PFSK-1 (cell line): ENCODE data around the gene PPP1R15B.

Source experiments
- FOXP2 ChIP-seq: optimal IDR thresholded peaks from 2 replicates; pipeline ENCODE3; 2011; ENCODE audit warnings: borderline replicate concordance, control low read depth, inconsistent platforms; ENCODE audit not compliant: insufficient read depth; ENCODE audit errors: extremely low read length, extremely low read depth
- POLR2AphosphoS5 ChIP-seq: IDR thresholded peaks from 2 replicates; pipeline ENCODE4 v1.6.1; 2012; ENCODE audit warnings: low read depth, mild to moderate bottlenecking, control low read depth, low read length, moderate library complexity
- SIN3A ChIP-seq: IDR thresholded peaks from 2 replicates; pipeline ENCODE4 v1.6.1; 2012; ENCODE audit warnings: mild to moderate bottlenecking, low read length, moderate library complexity, borderline replicate concordance; ENCODE audit not compliant: insufficient read depth
- TAF1 ChIP-seq: IDR thresholded peaks from 2 replicates; pipeline ENCODE4 v1.6.1; 2012; ENCODE audit warnings: low read length, control low read depth, borderline replicate concordance; ENCODE audit not compliant: insufficient read depth
- TF ChIP-seq, protein P1 (sequence below), 2 experiments: IDR thresholded peaks; 2 replicates each; pipeline versions ENCODE4 v1.6.1 to v1.8.0; 2011 to 2012; ENCODE audit warnings: low read depth in 2 of 2, low read length in 2 of 2, control low read depth in 1 of 2, inconsistent platforms in 1 of 2, mild to moderate bottlenecking in 1 of 2, moderate library complexity in 1 of 2; ENCODE audit not compliant: insufficient read depth in 1 of 2

Gene PPP1R15B

DNA sequence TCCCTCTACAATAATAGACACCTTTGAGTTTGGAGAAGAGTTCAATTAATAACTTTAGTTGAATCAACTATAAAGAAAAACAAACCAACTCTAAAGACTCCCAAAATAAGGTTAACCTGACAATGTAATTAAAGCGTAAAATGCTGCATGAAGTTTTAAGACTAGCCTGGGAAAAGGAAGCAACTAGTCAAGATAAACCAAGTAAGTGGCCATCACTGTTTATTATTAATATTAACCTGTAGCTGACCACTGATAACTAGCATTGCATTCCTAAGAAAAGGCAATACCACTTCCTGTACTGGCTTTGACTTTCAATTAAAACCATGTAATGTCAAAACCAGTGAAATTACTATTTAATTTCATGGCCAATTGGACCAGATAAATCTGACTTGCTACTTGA lies 3.0 kb downstream of the PPP1R15B start:
- no peak for TF ChIP-seq TAF1

DNA sequence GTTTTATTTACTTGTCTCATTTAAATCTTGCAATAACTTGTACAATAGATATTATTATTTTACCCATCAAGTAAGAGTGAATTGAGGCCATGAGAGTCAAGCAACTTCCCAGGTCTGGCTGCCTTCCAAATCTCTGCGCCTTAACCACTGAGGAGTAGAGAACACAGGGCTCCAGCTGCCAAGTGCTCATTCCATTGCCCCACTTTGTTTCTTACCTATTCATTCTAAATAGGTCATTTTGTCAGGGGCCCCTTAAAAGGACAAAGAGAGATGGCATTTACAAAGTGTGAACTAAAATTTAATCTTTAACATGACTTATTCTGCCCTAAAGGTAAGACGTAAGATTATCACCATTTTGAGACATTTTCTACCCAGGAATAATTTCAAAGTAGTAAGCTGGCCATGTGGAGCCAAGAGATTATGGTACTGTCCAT lies 3.5 kb downstream of the PPP1R15B start:
- TF ChIP-seq SIN3A, result no peak
- no peak for TF ChIP-seq TAF1
- TF ChIP-seq, protein P1, sequence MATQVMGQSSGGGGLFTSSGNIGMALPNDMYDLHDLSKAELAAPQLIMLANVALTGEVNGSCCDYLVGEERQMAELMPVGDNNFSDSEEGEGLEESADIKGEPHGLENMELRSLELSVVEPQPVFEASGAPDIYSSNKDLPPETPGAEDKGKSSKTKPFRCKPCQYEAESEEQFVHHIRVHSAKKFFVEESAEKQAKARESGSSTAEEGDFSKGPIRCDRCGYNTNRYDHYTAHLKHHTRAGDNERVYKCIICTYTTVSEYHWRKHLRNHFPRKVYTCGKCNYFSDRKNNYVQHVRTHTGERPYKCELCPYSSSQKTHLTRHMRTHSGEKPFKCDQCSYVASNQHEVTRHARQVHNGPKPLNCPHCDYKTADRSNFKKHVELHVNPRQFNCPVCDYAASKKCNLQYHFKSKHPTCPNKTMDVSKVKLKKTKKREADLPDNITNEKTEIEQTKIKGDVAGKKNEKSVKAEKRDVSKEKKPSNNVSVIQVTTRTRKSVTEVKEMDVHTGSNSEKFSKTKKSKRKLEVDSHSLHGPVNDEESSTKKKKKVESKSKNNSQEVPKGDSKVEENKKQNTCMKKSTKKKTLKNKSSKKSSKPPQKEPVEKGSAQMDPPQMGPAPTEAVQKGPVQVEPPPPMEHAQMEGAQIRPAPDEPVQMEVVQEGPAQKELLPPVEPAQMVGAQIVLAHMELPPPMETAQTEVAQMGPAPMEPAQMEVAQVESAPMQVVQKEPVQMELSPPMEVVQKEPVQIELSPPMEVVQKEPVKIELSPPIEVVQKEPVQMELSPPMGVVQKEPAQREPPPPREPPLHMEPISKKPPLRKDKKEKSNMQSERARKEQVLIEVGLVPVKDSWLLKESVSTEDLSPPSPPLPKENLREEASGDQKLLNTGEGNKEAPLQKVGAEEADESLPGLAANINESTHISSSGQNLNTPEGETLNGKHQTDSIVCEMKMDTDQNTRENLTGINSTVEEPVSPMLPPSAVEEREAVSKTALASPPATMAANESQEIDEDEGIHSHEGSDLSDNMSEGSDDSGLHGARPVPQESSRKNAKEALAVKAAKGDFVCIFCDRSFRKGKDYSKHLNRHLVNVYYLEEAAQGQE (IDR thresholded peaks at IDR 0.05; ENCODE audit: insufficient read depth in 1 of 2, low read depth in 2 of 2, low read length in 2 of 2), result no peak
- TF ChIP-seq POLR2AphosphoS5, result no peak
- no peak for TF ChIP-seq FOXP2

DNA sequence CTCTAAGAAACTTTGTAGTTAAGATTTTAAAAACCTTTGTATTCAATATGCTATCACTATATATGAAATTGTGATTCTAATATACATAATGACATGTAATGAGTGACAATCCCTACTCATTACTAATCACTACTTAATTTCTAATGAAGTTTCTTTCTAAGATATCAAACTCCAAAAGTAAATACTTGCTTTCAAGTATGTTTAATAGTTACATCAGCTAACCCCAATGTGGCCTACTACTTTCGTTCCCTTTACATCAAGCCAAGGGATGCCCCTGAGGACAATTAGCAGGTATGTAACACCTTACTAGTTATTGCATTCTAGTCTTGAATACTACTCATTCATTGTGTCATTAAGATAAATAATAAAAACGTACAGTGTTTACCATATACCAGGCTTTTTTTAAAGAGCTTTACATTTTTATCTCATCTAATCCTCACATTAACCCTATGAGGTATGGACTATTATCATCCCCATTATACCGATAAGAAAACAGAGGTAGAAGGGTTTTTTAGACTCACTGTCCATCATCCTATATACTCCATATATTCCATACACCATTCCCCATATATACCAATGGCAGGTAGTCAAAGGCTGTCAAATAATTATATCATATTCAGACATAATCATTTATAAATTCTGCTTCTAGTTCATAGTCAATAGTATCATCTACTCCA lies 4.2 kb downstream of the PPP1R15B start:
- TF ChIP-seq POLR2AphosphoS5 (no peak), FOXP2 (no peak), SIN3A (no peak), TAF1 (no peak)
- TF ChIP-seq, protein P1 (IDR thresholded peaks at IDR 0.05; ENCODE audit: insufficient read depth in 1 of 2, low read depth in 2 of 2, low read length in 2 of 2), result no peak

DNA sequence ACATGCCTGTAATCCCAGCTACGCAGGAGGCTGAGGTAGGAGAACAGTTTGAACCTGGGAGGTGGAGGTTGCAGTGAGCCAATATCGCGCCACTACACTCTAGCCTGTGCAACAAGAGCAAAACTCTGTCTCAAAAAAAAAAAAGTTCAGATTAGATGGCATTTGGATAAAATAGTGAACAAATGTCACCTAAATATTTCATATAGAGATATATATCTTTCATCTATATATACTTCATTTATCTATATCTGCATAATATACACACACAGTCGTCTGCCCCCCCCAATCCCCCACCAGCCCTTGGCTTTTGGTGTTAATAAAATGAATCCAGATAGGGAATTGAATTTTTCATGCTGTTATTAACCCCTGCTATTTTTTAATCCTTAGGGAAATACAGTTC lies 5.0 kb downstream of the PPP1R15B start:
- TF ChIP-seq, protein P1 (IDR thresholded peaks at IDR 0.05; ENCODE audit: insufficient read depth in 1 of 2, low read depth in 2 of 2, low read length in 2 of 2), result no peak
- TF ChIP-seq FOXP2 (no peak), TAF1 (no peak), POLR2AphosphoS5 (no peak), SIN3A (no peak)

DNA sequence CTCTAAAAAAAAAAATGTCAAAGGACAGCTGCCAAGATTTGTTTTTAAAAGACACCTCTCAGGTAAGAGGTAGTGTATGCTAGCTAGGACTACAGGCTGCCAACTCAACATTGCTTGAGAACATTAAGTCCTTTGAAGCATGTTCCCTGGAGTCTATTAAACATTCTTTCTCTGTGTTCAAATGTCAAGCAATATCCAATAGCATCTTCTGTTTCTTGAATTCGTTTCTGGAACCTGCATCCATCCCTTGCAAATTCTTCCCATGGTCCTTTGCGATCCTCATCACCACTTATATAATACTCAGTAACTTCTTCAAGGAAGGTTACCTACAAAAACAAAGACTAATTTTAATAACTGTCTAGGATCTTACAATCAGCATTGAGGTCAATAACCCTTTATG lies 5.6 kb downstream of the PPP1R15B start:
- TF ChIP-seq SIN3A (no peak), POLR2AphosphoS5 (no peak), FOXP2 (no peak), TAF1 (no peak)
- TF ChIP-seq, protein P1 (IDR thresholded peaks at IDR 0.05; ENCODE audit: insufficient read depth in 1 of 2, low read depth in 2 of 2, low read length in 2 of 2), result no peak
